GM18520 (cell line): ENCODE measurements around the gene IMP4.

Experiments used
- ATAC-seq: cut with Tn5 transposase; IDR thresholded peaks from one replicate; pipeline ENCODE4 v1.9.1; 2021; ENCODE audit not compliant: unreplicated experiment

The IMP4 gene

DNA sequence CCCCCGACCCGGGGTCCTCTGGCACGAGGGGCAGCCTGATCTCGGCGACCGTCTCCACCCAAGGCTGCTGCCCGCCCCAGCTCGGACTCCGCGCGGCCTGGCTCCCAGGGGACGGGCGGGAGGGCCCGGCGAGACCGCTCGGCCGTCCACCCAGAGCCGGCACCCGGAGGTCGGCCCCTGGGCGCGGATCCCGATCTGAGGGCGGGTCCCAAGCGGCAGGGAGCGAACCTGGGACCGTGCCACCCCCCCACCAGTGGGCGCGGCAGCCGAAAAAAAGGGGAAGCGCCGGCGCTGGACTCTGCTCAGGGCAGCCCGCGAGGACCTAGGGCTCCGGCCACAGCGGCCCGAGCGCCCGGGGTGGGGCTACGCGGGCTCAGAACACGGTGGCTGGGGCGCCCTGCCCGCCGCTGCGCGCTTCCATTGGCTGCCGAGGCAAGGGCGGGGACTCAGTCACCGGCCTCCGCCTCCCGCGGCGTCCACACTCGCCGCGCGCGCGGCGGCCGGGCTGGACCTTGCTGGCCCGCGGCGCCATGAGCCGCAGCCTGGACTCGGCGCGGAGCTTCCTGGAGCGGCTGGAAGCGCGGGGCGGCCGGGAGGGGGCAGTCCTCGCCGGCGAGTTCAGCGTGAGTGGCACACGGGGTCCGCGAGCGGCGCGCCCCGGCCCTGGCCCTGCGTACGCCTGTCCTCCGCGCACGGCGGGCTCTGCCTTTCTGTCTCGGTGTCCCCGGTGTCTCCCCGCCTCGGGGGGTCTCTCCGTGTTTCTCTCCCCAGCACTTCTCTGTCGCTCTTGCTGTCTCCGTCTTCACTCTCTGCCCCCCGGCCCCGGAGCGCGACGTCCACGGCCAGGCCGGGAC lies 13.1 kb downstream of the IMP4 start, which contains the start of gene PTPN18:
Gene PTPN18, plus strand, starts transcription at position 479 of the 854 bp plus-strand sequence. Its CDS starts 52 bp downstream, at position 531.
- peak; percentile 90 for ATAC-seq

DNA sequence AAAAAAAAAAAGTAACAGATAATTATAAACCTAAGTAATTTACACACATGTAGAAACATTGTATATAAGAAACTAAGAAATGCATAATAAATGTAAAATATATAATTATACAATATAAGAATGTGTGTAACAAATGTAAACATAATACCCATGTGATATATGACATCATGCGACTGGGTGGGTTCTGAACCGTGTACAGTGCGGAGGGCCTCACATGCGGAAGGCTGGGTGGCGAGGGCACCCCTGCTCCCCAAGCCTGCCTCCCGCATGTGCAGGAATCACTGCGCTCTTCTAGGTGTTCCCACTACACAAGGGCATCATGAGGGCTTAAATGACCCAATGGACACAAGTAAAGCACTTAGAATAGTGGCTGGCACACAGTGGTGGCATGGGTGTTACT lies 15.2 kb downstream of the IMP4 start:
- no peak for ATAC-seq

- ATAC-seq: no peak
These were observed 16.0 kb downstream of the IMP4 start for GRCh38 chr2:130358420-130359350.

DNA sequence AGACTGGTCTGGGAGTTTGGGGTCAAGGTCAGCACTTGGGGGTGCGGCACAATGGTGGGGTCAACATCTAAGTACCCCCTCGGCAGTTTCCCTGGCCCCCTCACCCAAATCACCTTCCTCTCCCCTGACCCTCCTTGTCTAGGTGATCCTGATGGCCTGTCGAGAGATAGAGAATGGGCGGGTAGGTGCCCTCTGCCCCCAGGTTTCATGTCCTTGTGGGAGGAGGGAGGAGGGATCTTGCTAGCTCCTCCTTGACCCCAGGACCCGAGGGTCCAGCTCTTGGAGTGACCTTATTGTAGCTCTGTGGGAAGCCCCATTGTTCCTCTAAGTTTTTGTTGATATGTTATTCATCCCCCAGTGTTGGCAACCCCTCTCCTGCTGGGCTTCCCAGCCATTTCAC lies 16.8 kb downstream of the IMP4 start:
- no peak for ATAC-seq

- ATAC-seq: no peak
These were observed 20.8 kb downstream of the IMP4 start for GRCh38 chr2:130363479-130363878.

DNA sequence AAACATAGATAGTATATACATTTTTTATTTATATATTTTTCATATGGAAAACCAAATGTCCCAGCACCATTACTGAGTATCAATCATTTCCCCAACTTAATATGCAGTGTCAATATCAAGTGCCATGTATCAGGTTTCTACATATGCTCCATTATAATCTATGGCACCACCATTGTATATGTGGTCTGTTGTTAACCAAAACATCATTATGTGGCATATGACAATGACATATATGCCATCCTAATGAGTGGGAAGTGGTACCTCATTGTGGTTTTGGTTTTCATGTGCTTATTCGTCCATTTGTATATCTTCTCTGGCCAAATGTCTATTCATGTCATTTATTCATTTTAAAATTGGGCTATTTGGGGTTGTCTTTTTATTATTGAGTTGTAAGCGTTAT lies 22.4 kb downstream of the IMP4 start:
- no peak for ATAC-seq

GRCh38 chr2:130365963-130366362 lies 23.3 kb downstream of the IMP4 start:
- no peak for ATAC-seq

DNA sequence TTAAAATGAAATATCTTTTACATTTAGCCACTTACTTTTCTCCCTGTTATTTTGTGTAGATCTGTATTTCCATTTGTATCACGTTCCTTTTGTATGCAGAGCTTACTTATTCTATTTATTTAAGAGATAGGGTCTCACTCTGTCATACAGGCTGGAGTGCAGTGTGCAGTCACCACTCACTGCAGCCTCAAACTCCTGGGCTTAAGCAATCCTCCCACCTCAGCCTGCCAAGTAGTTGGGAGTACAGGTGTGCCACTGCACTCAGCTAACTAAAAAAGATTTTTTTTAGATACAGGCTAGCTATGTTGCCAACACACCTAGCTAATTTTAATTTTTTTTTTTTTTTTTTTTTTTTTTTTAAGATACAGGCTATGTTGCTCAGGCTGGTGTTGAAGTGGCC lies 24.0 kb downstream of the IMP4 start:
- no peak for ATAC-seq

DNA sequence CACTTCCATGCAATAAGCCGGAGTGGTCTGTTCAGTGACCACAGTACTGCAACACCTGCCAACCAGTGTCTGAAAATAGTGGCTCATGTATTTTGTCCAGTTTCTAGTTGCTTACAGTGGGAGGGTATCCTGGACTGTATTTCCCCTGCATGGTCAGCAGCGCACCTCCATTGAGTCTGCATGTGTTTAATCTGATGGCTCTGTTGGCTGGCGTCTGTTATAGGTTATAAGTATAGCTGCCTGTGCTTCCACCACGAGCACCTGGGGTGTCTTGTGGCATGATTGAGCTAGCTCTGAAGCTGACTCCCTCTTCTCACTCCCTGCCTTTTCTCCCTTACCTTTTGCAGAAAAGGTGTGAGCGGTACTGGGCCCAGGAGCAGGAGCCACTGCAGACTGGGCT lies 26.1 kb downstream of the IMP4 start:
- no peak for ATAC-seq

DNA sequence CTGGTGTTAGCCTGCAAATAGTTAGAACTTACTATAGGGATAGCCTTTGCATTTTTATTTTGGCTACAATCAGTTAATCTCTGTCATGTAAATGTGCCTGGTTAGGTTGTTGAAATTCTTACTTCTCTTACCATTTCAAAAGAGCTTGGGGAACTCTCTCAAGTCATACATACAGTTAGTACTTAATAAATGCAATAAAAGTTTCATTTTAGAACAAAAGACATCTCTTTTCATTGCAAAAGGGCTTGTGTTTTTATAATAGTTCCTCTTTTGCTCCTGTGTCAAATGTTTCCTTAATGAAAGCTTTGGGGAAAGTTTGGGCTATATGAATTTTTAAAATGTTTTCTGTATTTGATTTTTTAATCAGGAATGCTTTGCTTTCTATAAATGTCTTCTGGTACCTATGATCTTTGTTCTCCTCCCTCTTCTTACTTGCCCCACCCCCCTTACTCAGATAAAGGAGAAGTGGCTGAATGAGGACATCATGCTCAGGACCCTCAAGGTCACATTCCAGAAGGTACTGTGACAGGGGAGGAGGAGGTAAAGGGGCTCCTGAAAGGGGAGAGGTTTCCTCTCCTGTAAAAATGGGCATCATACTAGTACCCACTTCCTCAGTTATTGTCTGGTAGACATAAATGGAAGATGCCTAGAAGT lies 26.7 kb downstream of the IMP4 start:
- no peak for ATAC-seq

DNA sequence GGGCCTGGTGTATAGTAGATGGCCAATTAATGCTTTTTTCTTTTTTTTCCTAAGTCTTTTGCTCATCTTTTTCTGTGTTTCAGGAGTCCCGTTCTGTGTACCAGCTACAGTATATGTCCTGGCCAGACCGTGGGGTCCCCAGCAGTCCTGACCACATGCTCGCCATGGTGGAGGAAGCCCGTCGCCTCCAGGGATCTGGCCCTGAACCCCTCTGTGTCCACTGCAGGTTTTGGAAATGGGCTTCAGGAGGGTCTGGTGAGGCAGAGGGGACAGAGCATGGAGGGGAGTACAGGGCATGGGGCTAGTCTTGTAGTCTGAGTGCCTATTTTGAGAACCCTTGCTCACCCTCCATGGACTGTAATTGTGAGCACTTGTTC lies 27.3 kb downstream of the IMP4 start:
- ATAC-seq: no peak

DNA sequence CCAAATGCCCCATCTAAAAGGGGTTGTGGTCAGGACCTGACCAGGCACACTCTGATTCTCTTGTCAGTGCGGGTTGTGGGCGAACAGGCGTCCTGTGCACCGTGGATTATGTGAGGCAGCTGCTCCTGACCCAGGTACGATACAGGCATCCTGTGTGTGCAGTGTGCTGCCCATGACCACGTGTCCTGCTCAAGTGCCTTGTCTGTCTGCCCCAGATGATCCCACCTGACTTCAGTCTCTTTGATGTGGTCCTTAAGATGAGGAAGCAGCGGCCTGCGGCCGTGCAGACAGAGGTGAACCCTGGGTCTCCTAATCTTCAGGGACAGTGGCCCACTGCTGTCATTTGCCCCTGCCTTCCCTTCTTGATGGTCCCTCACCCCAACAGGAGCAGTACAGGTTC lies 27.8 kb downstream of the IMP4 start:
- no peak for ATAC-seq

DNA sequence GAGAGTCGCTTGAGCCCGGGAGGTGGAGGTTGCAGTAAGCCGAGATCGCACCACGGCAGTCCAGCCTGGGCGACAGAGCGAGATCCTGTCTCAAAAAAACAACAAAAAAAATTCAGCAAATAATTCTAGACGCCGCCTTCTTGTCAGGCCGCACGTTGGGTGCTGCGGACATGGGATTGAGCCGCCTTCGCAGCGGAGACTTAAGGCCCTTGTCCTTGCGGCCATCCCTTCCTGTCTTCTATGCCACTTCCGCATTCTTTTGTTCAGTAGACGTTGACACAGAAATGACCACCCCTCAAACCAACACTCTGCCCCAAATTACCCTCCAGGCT lies 29.0 kb downstream of the IMP4 start:
- peak; percentile 3 for ATAC-seq

DNA sequence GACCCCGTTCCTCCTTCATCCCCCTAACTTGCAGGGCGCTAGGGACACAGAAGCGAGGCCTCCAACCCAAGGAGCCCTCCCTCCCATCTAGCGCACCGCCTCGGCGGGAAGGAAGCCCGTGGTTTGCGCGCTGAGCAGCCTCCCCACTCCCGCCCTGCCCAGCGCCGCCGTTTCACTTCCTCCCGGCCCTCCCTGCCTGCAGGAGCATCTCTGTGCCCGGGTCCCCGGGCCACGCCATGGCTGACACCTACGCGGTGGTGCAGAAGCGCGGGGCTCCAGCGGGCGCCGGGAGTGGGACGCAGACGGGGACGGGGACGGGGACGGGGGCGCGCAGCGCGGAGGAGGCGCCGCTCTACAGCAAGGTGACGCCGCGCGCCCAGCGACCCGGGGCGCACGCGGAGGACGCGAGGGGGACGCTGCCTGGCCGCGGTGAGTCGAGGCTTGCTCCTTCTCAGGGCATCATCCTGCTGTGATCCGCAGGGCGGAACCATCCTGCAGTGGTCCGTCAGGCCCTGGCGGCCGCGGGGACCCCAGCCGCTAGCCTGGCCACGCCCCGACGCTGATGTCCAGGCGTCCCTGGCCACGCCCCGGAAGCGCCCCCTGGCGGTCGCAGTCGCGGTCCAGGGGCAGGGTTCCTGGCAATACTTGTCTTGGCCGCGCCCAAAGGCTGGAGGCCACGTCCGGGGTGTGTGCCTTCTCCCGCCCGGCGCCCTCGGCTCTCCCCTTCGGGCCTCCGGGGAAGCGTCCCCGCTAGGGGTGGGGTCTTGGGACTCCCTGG lies 29.5 kb downstream of the IMP4 start:
- ATAC-seq: peak; percentile 70

DNA sequence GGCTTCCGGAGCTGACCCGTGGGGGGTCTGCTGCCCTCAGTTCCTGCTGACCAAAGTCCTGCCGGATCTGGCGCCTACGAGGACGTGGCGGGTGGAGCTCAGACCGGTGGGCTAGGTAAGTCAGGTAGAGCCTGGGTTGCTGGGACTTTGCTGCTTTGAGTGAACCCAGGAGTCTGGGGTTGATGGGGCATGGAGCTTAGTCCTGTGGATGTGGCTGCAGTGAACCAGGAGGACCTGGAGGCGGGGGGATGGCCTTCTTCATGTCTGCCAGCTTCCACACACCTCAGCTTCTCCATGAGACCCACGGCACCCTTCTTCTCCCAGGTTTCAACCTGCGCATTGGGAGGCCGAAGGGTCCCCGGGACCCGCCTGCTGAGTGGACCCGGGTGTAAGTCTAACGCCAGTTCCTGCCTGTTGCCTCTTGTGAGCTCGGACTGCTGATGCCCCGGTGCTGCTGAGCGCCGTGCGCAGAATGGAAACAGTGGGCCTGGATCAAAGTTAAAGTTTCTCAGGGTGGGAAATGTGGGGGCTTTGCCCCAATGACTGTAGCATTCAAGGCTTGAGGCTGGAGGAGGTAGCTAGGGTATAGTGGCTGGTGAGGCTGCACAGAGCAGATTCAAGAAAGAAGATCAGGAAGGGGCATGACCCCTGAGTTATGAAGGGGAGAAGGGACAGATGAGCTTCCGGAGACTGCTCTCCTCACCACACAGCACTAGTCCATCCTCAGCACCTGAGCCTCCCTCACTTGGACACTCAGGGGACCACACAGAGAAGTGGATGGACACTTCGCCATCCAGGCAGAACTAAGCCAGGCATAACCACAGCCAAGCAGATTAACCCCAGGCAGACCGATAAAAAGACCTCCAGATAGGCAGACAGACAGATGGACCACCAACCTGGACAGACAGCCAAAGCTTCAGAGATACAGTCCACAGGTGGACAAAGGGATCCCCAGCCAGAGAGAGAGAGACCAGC lies 30.4 kb downstream of the IMP4 start:
- ATAC-seq: peak; percentile 1

DNA sequence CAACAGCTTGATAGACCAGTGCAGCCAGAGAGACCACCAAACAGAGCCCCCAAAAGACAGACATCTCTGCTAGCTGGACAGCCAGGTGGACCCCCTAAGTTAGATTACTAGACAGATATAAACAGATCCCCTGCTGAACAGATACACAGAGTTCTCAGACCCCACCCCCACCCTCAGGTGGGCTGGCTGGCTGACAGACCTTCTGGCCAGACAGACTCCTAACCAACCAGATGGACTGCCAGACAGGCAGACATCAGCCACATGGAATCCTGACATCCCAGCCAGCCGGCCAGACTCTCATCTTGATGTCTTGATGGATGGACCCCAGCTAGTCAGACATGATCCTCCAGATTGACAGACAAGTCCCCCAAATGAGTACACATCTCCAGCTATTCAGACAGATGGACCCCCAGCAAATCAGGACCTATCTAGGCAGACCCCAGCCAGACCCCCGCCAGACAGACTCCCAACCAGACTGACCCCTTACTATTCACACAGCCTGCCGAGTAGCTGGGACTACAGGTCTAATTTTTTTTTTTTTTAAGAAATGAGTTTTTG lies 31.2 kb downstream of the IMP4 start:
- no peak for ATAC-seq

DNA sequence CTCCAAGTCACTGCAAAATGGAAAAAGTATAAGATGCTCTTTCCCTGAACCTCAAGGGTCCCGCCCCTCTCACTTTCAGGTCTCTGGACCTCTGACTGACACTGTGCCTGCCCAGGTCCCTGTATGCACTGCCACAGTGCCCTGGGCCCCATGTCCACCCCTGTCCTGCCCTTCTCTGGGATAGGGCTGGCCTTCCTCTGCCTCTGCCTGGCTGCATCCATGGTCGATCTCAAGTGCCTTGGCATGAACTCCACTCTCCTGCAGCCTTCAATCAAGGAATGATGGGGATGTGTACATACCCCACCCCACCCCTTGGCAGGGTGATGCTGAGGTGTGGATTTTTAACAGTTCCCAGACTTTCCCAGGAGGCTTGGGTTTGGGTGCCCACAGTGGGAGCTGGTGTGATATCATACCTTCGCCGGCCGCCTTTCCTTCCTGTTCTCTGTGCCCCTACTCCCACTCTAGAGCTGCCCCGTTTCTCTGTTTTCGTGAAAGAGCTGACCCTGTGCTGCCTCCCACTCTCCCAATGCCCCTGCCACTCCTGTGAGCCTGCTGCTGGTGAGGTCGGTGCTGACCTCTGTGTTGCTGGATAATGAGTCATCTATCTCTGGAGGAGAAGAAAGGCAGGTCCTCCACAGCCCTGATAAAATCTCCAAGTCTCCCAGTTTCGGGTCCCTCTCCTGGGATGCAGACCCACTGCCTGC lies 32.0 kb downstream of the IMP4 start:
- no peak for ATAC-seq
